Measurements from ENCODE around the gene MALL. TPM values are rescaled to one million over a fixed set of nuclear protein-coding genes. Genes with fewer than 3 reads are reported as not detected.
"Not testable (repeated sequence)": the region's sequence is repeated elsewhere in the genome, so short reads cannot be mapped to it uniquely, and the experiment has no call there.

Gene MALL
- total RNA-seq, 6 experiments from 2014 or later, result 23.7 to 40.9 (median 28.5) TPM

GRCh38 chr2:110101901-110102803 lies 13.5 kb downstream of the MALL start:
- DNase-seq, result no peak
- Mint-ChIP-seq H3K4me1 (ENCODE audit: low read depth) (peaks cover 74% of the 10 kb centered on the region), H3K27ac (peak overlapping the region; percentile 98)

GRCh38 chr2:110101280-110101844 lies 14.3 kb downstream of the MALL start:
- peaks cover 12% of the 10 kb centered on the region for H3K36me3 Mint-ChIP-seq (ENCODE audit: low read depth)
- H3K27me3 Mint-ChIP-seq (ENCODE audit: insufficient read depth), result no peaks in the 10 kb centered on the region; the same call in none of the 2 replicates
- H3K9me3 Mint-ChIP-seq, result no peaks in the 10 kb centered on the region
- no peak for TF ChIP-seq CTCF (IDR thresholded peaks at IDR 0.05)
- DNase-seq, result peak; percentile 100
- peaks cover 66% of the 10 kb centered on the region for H3K4me1 Mint-ChIP-seq (ENCODE audit: low read depth)
- peak overlapping the region; percentile 98 for H3K27ac Mint-ChIP-seq
- H3K4me3 Mint-ChIP-seq, result peak overlapping the region; percentile 63

More at GRCh38 chr2:110101901-110102803, 13.5 kb downstream of the MALL start:
- Mint-ChIP-seq H3K27me3 (ENCODE audit: insufficient read depth) (no peaks in the 10 kb centered on the region; the same call in none of the 2 replicates), H3K36me3 (ENCODE audit: low read depth) (peaks cover 12% of the 10 kb centered on the region), H3K4me3 (peak overlapping the region; percentile 63), H3K9me3 (no peaks in the 10 kb centered on the region)
- TF ChIP-seq CTCF (IDR thresholded peaks at IDR 0.05), result no peak

DNA sequence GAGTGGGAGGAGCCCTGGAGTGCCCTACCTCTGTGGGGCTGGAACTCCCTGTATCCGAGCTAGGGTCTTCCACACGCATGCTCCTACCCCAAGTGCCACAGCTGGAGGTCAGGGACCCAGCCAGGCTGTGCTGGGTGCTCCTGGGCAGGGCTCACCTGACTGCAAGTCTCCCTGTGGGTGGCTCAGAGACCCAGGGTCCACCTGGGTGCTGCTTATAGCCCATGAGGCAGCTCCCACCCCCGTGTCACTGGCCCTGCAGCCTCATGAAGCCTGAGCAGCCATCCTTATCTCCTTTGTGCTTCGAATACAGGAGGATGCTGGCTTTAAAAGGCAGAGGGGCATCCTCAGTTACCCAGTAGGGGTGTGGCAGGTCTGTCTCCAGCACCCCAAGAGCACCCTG lies 14.7 kb downstream of the MALL start:
- not testable (repeated sequence) for H3K27me3 Mint-ChIP-seq (ENCODE audit: insufficient read depth); DNase-seq; H3K9me3 Mint-ChIP-seq
- peak overlapping the region; percentile 63 for H3K4me3 Mint-ChIP-seq
- H3K27ac Mint-ChIP-seq, result peak overlapping the region; percentile 98
- H3K4me1 Mint-ChIP-seq (ENCODE audit: low read depth), result peaks cover 61% of the 10 kb centered on the region
- peaks cover 12% of the 10 kb centered on the region for H3K36me3 Mint-ChIP-seq (ENCODE audit: low read depth)

DNA sequence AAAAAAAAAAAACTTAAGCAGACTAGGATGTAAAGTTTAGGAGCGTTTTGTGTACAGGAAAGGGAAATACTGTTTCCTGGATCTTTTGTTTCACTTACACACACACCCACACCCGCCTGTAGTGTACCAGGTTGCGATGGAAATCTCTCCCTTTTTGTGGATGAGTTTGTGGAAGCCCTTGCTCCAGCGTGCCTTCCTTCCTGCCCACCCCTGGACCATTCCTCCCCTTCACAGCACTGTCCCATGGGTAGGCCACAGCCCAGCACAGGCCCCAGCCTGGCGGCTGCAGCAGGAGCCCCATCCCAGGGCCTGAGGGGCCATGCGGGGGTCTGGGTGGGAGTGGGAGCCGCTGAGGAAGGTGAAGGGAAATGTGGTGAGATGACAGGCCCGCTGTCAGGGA lies 15.1 kb downstream of the MALL start:
- Mint-ChIP-seq H3K27me3 (ENCODE audit: insufficient read depth) (no peaks in the 10 kb centered on the region; the same call in none of the 2 replicates), H3K9me3 (no peaks in the 10 kb centered on the region), H3K36me3 (ENCODE audit: low read depth) (peaks cover 12% of the 10 kb centered on the region), H3K27ac (peak overlapping the region; percentile 98), H3K4me1 (ENCODE audit: low read depth) (peaks cover 57% of the 10 kb centered on the region), H3K4me3 (peak overlapping the region; percentile 28; the same call in 1 of the 2 replicates)
- TF ChIP-seq CTCF (IDR thresholded peaks at IDR 0.05), result no peak
- no peak for DNase-seq

- no peaks in the 10 kb centered on the region; the same call in none of the 2 replicates for H3K27me3 Mint-ChIP-seq (ENCODE audit: insufficient read depth)
- H3K4me3 Mint-ChIP-seq, result no peak overlapping the region
- H3K36me3 Mint-ChIP-seq (ENCODE audit: low read depth), result peaks cover 9% of the 10 kb centered on the region
- peaks cover 49% of the 10 kb centered on the region for H3K4me1 Mint-ChIP-seq (ENCODE audit: low read depth)
- no peaks in the 10 kb centered on the region for H3K9me3 Mint-ChIP-seq
- no peak for DNase-seq
- no peak for TF ChIP-seq CTCF (IDR thresholded peaks at IDR 0.05)
- peak overlapping the region; percentile 98 for H3K27ac Mint-ChIP-seq
Measured at GRCh38 chr2:110099471-110100225, 16.0 kb downstream of the MALL start.
